Stimulated activated CD4-positive, alpha-beta T cell treated with anti-CD3 and anti-CD28 coated beads, Interleukin-15, amount 100 ng/mL, for 48 hours (primary cell): ENCODE measurements around the gene CYSLTR2.
A peak's percentile ranks its signal among the peaks of the same experiment; 100 is the strongest.
"Not testable (repeated sequence)": the region's sequence is repeated elsewhere in the genome, so short reads cannot be mapped to it uniquely, and the experiment has no call there.

Source experiments
- DNase-seq, 2 donors: peaks; one replicate each; pipeline ENCODE4 v3.0.0-alpha.2; 2020; ENCODE audit warnings: low read depth in 2 of 2

The CYSLTR2 gene

GRCh38 chr13:48693998-48694397, 40.3 kb downstream of the CYSLTR2 start:
- no peak for DNase-seq

GRCh38 chr13:48695776-48696175, 42.0 kb downstream of the CYSLTR2 start:
- DNase-seq = no peak

GRCh38 chr13:48696676-48697075, 42.9 kb downstream of the CYSLTR2 start:
- DNase-seq = not testable (repeated sequence)

- DNase-seq = no peak
Measured at GRCh38 chr13:48707405-48707804, 53.7 kb downstream of the CYSLTR2 start.

GRCh38 chr13:48708764-48709163, 55.0 kb downstream of the CYSLTR2 start:
- DNase-seq = no peak

GRCh38 chr13:48709213-48709612, 55.5 kb downstream of the CYSLTR2 start:
- no peak for DNase-seq

GRCh38 chr13:48710160-48710559, 56.4 kb downstream of the CYSLTR2 start:
- no peak for DNase-seq

GRCh38 chr13:48712141-48712540, 58.4 kb downstream of the CYSLTR2 start:
- no peak for DNase-seq

GRCh38 chr13:48715977-48716376, 62.2 kb downstream of the CYSLTR2 start:
- no peak for DNase-seq

- no peak for DNase-seq
Measured at GRCh38 chr13:48720621-48721020, 66.9 kb downstream of the CYSLTR2 start.

GRCh38 chr13:48723168-48723567, 69.4 kb downstream of the CYSLTR2 start:
- DNase-seq = no peak

- DNase-seq = no peak
Measured at GRCh38 chr13:48725271-48725670, 71.5 kb downstream of the CYSLTR2 start.

GRCh38 chr13:48726711-48727110, 73.0 kb downstream of the CYSLTR2 start:
- DNase-seq = no peak

GRCh38 chr13:48727241-48728011, 73.7 kb downstream of the CYSLTR2 start:
- no peak for DNase-seq

- DNase-seq = no peak
Measured at GRCh38 chr13:48728226-48728625, 74.5 kb downstream of the CYSLTR2 start.

- DNase-seq = no peak
Measured at GRCh38 chr13:48728876-48729275, 75.1 kb downstream of the CYSLTR2 start.

- DNase-seq = no peak
Measured at GRCh38 chr13:48729856-48730255, 76.1 kb downstream of the CYSLTR2 start.

- DNase-seq = no peak
Measured at GRCh38 chr13:48731001-48731658, 77.4 kb downstream of the CYSLTR2 start.

GRCh38 chr13:48731957-48732569, 78.3 kb downstream of the CYSLTR2 start:
- DNase-seq = peak; percentile 36 to 49

- DNase-seq = no peak
Measured at GRCh38 chr13:48733739-48734335, 80.1 kb downstream of the CYSLTR2 start.

GRCh38 chr13:48735571-48735970, 81.8 kb downstream of the CYSLTR2 start:
- no peak for DNase-seq

- DNase-seq = no peak
Measured at GRCh38 chr13:48737689-48738088, 84.0 kb downstream of the CYSLTR2 start.

- DNase-seq = no peak
Measured at GRCh38 chr13:48738311-48738710, 84.6 kb downstream of the CYSLTR2 start.
